ENCODE data around the gene SEPTIN7.

DNA sequence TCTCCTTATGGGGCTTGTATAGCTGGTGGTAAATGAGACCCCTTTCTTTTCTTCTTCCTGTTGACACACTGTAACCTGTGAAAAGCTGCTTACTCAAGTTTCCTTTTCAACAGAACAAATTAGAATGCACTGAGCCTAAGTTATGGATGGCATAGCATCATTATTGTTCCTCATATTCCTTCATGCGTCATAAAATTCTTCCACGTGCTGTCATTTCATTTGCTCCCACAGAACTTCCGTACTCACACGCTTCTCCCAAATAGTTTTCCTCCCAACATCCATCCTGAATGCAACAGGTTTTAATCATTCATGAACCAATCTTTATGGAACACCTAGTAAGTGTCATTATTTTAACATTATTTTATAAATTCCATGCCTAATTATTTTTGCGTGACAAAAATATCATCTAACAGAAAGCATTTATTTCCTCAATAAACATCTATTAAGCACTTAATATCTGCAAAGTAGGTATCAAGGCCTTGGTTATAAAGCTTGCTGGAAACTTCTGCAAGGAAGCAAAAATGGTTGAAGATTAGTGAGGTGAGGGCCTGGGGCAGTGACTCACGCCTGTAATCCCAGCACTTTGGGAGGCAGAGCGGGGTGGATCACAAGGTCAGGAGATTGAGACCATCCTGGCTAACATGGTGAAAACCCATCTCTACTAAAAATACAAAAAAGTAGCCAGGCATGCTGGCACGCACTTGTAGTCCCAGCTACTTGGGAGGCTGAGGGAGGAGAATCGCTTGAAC, 18.9 kb upstream of the SEPTIN7 start:
- TF ChIP-seq, protein P1, sequence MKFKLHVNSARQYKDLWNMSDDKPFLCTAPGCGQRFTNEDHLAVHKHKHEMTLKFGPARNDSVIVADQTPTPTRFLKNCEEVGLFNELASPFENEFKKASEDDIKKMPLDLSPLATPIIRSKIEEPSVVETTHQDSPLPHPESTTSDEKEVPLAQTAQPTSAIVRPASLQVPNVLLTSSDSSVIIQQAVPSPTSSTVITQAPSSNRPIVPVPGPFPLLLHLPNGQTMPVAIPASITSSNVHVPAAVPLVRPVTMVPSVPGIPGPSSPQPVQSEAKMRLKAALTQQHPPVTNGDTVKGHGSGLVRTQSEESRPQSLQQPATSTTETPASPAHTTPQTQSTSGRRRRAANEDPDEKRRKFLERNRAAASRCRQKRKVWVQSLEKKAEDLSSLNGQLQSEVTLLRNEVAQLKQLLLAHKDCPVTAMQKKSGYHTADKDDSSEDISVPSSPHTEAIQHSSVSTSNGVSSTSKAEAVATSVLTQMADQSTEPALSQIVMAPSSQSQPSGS (CRISPR knock-in tag; IDR thresholded peaks at IDR 0.05; ENCODE audit: borderline replicate concordance, low read depth), result no peak
- TF ChIP-seq, protein P2, sequence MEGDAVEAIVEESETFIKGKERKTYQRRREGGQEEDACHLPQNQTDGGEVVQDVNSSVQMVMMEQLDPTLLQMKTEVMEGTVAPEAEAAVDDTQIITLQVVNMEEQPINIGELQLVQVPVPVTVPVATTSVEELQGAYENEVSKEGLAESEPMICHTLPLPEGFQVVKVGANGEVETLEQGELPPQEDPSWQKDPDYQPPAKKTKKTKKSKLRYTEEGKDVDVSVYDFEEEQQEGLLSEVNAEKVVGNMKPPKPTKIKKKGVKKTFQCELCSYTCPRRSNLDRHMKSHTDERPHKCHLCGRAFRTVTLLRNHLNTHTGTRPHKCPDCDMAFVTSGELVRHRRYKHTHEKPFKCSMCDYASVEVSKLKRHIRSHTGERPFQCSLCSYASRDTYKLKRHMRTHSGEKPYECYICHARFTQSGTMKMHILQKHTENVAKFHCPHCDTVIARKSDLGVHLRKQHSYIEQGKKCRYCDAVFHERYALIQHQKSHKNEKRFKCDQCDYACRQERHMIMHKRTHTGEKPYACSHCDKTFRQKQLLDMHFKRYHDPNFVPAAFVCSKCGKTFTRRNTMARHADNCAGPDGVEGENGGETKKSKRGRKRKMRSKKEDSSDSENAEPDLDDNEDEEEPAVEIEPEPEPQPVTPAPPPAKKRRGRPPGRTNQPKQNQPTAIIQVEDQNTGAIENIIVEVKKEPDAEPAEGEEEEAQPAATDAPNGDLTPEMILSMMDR (IDR thresholded peaks at IDR 0.05), result no peak
- TF ChIP-seq SP1 (CRISPR knock-in tag; conservative IDR thresholded peaks at IDR 0.05) (no peak), ZNF121 (CRISPR knock-in tag; IDR thresholded peaks at IDR 0.05) (no peak), NR1H2 (CRISPR knock-in tag; IDR thresholded peaks at IDR 0.05) (no peak), SMAD3 (CRISPR knock-in tag; IDR thresholded peaks at IDR 0.05; ENCODE audit: borderline replicate concordance) (no peak), RELA (CRISPR knock-in tag; IDR thresholded peaks at IDR 0.05; ENCODE audit: borderline replicate concordance) (no peak), ELF4 (CRISPR knock-in tag; IDR thresholded peaks at IDR 0.05; ENCODE audit: low read depth) (no peak)
- TF ChIP-seq, protein P3, sequence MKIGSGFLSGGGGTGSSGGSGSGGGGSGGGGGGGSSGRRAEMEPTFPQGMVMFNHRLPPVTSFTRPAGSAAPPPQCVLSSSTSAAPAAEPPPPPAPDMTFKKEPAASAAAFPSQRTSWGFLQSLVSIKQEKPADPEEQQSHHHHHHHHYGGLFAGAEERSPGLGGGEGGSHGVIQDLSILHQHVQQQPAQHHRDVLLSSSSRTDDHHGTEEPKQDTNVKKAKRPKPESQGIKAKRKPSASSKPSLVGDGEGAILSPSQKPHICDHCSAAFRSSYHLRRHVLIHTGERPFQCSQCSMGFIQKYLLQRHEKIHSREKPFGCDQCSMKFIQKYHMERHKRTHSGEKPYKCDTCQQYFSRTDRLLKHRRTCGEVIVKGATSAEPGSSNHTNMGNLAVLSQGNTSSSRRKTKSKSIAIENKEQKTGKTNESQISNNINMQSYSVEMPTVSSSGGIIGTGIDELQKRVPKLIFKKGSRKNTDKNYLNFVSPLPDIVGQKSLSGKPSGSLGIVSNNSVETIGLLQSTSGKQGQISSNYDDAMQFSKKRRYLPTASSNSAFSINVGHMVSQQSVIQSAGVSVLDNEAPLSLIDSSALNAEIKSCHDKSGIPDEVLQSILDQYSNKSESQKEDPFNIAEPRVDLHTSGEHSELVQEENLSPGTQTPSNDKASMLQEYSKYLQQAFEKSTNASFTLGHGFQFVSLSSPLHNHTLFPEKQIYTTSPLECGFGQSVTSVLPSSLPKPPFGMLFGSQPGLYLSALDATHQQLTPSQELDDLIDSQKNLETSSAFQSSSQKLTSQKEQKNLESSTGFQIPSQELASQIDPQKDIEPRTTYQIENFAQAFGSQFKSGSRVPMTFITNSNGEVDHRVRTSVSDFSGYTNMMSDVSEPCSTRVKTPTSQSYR (CRISPR knock-in tag; IDR thresholded peaks at IDR 0.05), result no peak
- TF ChIP-seq, protein P4, sequence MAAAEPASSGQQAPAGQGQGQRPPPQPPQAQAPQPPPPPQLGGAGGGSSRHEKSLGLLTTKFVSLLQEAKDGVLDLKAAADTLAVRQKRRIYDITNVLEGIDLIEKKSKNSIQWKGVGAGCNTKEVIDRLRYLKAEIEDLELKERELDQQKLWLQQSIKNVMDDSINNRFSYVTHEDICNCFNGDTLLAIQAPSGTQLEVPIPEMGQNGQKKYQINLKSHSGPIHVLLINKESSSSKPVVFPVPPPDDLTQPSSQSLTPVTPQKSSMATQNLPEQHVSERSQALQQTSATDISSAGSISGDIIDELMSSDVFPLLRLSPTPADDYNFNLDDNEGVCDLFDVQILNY (CRISPR knock-in tag; IDR thresholded peaks at IDR 0.05), result no peak
- TF ChIP-seq, protein P5, sequence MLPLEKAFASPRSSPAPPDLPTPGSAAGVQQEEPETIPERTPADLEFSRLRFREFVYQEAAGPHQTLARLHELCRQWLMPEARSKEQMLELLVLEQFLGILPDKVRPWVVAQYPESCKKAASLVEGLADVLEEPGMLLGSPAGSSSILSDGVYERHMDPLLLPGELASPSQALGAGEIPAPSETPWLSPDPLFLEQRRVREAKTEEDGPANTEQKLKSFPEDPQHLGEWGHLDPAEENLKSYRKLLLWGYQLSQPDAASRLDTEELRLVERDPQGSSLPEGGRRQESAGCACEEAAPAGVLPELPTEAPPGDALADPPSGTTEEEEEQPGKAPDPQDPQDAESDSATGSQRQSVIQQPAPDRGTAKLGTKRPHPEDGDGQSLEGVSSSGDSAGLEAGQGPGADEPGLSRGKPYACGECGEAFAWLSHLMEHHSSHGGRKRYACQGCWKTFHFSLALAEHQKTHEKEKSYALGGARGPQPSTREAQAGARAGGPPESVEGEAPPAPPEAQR (CRISPR knock-in tag; IDR thresholded peaks at IDR 0.05), result no peak
- TF ChIP-seq, protein P6, sequence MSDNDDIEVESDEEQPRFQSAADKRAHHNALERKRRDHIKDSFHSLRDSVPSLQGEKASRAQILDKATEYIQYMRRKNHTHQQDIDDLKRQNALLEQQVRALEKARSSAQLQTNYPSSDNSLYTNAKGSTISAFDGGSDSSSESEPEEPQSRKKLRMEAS (CRISPR knock-in tag; IDR thresholded peaks at IDR 0.05), result no peak
- TF ChIP-seq, protein P7, sequence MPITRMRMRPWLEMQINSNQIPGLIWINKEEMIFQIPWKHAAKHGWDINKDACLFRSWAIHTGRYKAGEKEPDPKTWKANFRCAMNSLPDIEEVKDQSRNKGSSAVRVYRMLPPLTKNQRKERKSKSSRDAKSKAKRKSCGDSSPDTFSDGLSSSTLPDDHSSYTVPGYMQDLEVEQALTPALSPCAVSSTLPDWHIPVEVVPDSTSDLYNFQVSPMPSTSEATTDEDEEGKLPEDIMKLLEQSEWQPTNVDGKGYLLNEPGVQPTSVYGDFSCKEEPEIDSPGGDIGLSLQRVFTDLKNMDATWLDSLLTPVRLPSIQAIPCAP (CRISPR knock-in tag; IDR thresholded peaks at IDR 0.05), result no peak
